ENCODE measurements around the gene TRMT112. TPM values are rescaled to one million over a fixed set of nuclear protein-coding genes. Genes with fewer than 3 reads are reported as not detected.
"Not testable (repeated sequence)": the region's sequence is repeated elsewhere in the genome, so short reads cannot be mapped to it uniquely, and the experiment has no call there.

TRMT112 gene
- total and polyA plus RNA-seq, 12 donors, result 286 to 991 (median 397) TPM

DNA sequence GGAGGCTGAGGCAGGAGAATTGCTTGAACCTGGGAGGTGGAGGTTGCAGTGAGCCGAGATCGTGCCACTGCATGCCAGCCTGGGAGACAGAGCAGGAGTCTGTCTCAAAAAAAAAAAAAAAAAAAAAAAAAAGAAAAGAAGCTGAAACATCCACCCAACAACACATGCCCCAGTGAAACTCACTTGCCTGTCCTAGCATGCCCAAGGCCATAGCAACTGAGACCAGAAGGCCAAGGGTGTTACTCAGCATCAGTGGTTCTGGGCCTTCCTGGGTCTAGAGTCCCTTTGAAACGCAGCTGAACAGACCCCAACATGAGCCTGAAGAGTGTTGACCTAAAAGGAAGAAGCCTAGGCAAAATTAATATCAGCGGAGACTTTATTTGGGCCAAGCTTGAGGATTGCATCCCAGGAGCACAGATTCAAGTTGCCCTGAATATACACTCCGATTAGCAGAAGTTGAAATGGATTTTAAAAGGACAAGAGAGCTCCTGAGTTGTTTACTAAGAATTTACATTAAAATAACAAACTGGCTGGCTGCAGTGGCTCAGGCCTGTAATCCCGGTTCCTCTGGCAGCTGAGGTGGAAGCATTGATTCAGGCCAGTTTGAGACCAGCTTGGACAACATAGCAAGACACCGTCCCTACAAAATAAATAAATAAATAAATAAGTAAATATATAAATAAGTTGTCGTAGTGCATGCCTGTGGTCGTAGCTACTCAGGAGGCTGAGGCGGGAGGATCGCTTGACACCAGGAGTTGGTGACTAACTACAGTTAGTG lies 7.5 kb upstream of the TRMT112 start:
- H3K4me3 ChIP-seq, result no peak overlapping the region
- no peak for TF ChIP-seq POLR2A (IDR thresholded peaks at IDR 0.05)
- TF ChIP-seq, protein P1, sequence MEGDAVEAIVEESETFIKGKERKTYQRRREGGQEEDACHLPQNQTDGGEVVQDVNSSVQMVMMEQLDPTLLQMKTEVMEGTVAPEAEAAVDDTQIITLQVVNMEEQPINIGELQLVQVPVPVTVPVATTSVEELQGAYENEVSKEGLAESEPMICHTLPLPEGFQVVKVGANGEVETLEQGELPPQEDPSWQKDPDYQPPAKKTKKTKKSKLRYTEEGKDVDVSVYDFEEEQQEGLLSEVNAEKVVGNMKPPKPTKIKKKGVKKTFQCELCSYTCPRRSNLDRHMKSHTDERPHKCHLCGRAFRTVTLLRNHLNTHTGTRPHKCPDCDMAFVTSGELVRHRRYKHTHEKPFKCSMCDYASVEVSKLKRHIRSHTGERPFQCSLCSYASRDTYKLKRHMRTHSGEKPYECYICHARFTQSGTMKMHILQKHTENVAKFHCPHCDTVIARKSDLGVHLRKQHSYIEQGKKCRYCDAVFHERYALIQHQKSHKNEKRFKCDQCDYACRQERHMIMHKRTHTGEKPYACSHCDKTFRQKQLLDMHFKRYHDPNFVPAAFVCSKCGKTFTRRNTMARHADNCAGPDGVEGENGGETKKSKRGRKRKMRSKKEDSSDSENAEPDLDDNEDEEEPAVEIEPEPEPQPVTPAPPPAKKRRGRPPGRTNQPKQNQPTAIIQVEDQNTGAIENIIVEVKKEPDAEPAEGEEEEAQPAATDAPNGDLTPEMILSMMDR (IDR thresholded peaks at IDR 0.05), result no peak
- WGBS, 4 donors, result 75 to 82% (median 78%) methylated on average over 11 of the region's 11 CpGs
- peaks cover 0 to 14% of the 10 kb centered on the region in 2 donors for H3K36me3 ChIP-seq (replicated peaks in 1 of 2)
- H3K9me3 ChIP-seq (replicated peaks in 1 of 3), result no peaks in the 10 kb centered on the region
- peak in 1 of 7 donors; percentile 43 for DNase-seq
- H3K27ac ChIP-seq, result peak overlapping the region in 2 of 5 donors; percentile 44 to 64
- no peaks in the 10 kb centered on the region for H3K4me1 ChIP-seq (replicated peaks in 1 of 2)
- no peaks in the 10 kb centered on the region for H3K27me3 ChIP-seq
- intact Hi-C loops (cut with DNase I), result no loop called here

DNA sequence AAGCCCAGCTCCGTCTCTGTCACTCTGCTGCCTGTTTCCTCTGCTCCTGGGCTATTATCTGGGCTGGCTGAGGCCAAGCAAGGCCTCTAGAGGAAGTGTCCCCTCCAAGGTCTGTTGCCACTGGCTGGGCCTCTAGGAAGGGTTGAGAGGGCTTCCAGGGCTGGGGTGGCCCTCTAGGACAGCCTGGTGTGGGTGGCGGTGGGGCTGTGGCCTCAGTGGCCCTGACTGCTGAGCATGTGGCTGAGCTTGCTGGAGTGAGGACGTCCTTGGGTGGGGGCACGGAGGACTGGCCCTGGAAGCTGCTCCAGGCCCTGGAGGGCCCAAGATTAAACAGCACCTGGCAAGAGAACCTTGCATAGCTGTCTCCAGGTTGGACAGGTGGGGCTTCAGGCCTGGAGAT lies 6.6 kb upstream of the TRMT112 start:
- H3K36me3 ChIP-seq (replicated peaks in 1 of 2), result peaks cover 0 to 14% of the 10 kb centered on the region in 2 donors
- H3K27me3 ChIP-seq; H3K4me3 ChIP-seq; H3K4me1 ChIP-seq (replicated peaks in 1 of 2); H3K9me3 ChIP-seq (replicated peaks in 1 of 3); intact Hi-C loops (cut with DNase I): not testable (repeated sequence)
- 49 to 78% (median 58%) methylated on average over 1 to 4 of the region's 4 CpGs for WGBS, 4 donors
- DNase-seq, result peak in 2 of 7 donors; percentile 19 to 27
- peak overlapping the region in 4 of 5 donors; percentile 43 to 64 (median 46) for H3K27ac ChIP-seq

DNA sequence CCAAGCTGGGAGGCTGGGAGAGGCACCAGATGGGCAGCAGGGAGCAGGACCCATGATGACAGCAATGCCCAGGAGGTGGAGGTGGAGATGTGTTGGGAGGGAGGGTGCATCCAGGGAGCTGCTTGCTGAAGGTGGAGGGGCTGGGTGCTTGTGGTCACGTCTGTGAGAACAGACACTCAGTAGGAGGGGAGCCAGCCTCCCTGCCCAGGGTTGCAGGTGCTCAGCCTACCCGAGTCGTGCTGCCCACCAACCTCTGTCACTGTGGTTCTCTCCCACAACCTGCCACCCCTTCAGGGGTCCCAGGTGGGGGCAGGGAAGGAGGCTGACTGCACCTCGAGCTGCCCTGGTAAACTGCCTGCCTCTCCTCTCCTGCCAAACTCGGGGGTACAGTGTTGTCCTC lies 6.0 kb upstream of the TRMT112 start:
- peaks cover 10 to 11% of the 10 kb centered on the region in 2 donors for H3K4me1 ChIP-seq (replicated peaks in 1 of 2)
- WGBS, 4 donors, result 42 to 70% (median 67%) methylated on average over 2 to 5 of the region's 5 CpGs
- intact Hi-C loops (cut with DNase I), result no loop called here
- H3K4me3 ChIP-seq, result no peak overlapping the region
- peaks cover 0 to 14% of the 10 kb centered on the region in 2 donors for H3K36me3 ChIP-seq (replicated peaks in 1 of 2)
- TF ChIP-seq POLR2A (IDR thresholded peaks at IDR 0.05), result no peak
- TF ChIP-seq, protein P1 (IDR thresholded peaks at IDR 0.05), result no peak
- H3K27ac ChIP-seq, result peak overlapping the region in 2 of 5 donors; percentile 34 to 44
- no peaks in the 10 kb centered on the region for H3K27me3 ChIP-seq
- H3K9me3 ChIP-seq (replicated peaks in 1 of 3), result no peaks in the 10 kb centered on the region
- DNase-seq, result no peak

GRCh38 chr11:64322925-64323260 lies 5.5 kb upstream of the TRMT112 start:
- WGBS, 4 donors, result 82 to 95% (median 85%) methylated on average over 3 to 7 of the region's 7 CpGs
- peak in 1 of 7 donors; percentile 8 for DNase-seq
- peak overlapping the region in 1 of 5 donors; percentile 34 for H3K27ac ChIP-seq

More at GRCh38 chr11:64322925-64323260, 5.5 kb upstream of the TRMT112 start:
- intact Hi-C loops (cut with DNase I), result no loop called here
- TF ChIP-seq, protein P1 (IDR thresholded peaks at IDR 0.05), result no peak
- TF ChIP-seq POLR2A (IDR thresholded peaks at IDR 0.05), result no peak
- H3K36me3 ChIP-seq (replicated peaks in 1 of 2), result peaks cover 0 to 14% of the 10 kb centered on the region in 2 donors
- H3K27me3 ChIP-seq, result no peaks in the 10 kb centered on the region
- H3K9me3 ChIP-seq (replicated peaks in 1 of 3), result no peaks in the 10 kb centered on the region
- no peak overlapping the region for H3K4me3 ChIP-seq
- peaks cover 10 to 11% of the 10 kb centered on the region in 2 donors for H3K4me1 ChIP-seq (replicated peaks in 1 of 2)
